ENCODE measurements around the gene VWA3A.

- TF ChIP-seq CTCF (conservative IDR thresholded peaks at IDR 0.05; ENCODE audit: low read depth, low read length) (peak; percentile 30; the same call in 1 of the 2 replicates), BHLHE40 (IDR thresholded peaks at IDR 0.05; ENCODE audit: low read depth, low read length) (no peak), MXI1 (IDR thresholded peaks at IDR 0.05; ENCODE audit: borderline replicate concordance, low read depth, low read length) (no peak), SMC3 (IDR thresholded peaks at IDR 0.05; ENCODE audit: low read depth, low read length) (no peak), RAD21 (IDR thresholded peaks at IDR 0.05; ENCODE audit: low read length) (no peak), POLR2A (IDR thresholded peaks at IDR 0.05; ENCODE audit: low read depth, low read length) (no peak), MAZ (IDR thresholded peaks at IDR 0.05; ENCODE audit: borderline replicate concordance, low read depth, low read length) (no peak)
Observed at GRCh38 chr16:22141767-22142166, 49.4 kb downstream of the VWA3A start.

Data from IMR-90 (cell line).